ENCODE data around the gene BET1L.
"Not testable (repeated sequence)": the region's sequence is repeated elsewhere in the genome, so short reads cannot be mapped to it uniquely, and the experiment has no call there.

BET1L gene

DNA sequence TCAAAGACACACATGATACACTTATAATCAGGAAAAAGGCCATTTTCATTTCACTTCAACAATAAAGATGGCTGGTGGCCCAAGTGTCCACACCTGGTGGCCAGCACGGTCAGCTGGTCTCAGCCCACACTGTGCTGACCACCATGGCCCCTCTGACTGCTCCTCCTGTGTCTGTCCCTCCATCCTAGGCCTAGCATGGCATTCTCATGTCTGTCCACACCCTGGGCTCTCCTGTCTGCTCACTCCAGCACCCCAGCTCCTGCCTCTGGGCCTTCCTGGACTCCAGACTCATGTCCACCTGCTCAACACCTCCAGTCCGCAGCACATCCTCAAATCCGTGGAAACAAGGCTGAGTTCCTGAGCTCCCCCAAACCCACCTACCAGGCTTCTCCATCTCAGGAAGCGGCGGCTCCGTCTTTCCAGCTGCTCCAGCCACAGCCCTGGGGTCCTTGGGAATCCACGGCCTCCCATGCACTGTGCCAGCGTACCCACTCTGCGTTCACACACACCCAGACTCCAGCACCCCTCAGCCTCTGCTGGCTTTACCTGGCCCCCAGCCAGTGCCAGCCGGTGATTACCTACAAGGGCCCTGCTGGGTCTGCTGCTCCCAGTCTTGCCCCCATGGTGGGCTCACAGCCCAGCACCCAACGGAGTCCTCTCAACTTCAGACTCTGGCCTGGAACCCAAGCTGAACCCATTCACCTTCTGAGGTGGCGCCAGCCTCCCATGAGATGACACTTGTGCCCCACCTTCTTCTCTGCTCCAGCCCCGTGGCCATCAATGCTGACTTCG, 15.0 kb upstream of the BET1L start:
- DNase-seq (ENCODE audit: insufficient read length, low spot score) (no peak), FAIRE-seq (no peak)

DNA sequence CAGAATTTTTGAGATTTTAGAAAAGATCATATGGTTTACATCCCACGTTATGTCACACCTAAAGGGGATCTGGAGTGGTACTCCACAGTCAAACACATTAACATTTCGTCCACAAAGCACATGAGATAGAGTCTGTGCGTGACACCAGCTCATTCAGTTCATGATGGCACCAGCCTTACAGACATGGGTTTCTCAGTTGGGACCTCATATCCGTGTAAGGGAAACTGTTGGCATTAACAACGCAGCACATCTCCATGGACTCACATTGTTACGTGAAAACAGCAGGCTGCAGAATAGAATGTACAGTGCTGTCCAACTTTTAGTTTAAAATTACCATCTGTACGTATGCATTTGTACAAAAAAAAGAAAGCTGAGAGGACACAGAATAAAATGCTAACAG, 14.3 kb upstream of the BET1L start:
- no peak for DNase-seq (ENCODE audit: insufficient read length, low spot score)
- no peak for TF ChIP-seq POLR2A (IDR thresholded peaks at IDR 0.05; ENCODE audit: low read depth, low read length)
- no peak for FAIRE-seq

More for the DNA sequence above, 15.0 kb upstream of the BET1L start:
- TF ChIP-seq POLR2A (IDR thresholded peaks at IDR 0.05; ENCODE audit: low read depth, low read length) = no peak

DNA sequence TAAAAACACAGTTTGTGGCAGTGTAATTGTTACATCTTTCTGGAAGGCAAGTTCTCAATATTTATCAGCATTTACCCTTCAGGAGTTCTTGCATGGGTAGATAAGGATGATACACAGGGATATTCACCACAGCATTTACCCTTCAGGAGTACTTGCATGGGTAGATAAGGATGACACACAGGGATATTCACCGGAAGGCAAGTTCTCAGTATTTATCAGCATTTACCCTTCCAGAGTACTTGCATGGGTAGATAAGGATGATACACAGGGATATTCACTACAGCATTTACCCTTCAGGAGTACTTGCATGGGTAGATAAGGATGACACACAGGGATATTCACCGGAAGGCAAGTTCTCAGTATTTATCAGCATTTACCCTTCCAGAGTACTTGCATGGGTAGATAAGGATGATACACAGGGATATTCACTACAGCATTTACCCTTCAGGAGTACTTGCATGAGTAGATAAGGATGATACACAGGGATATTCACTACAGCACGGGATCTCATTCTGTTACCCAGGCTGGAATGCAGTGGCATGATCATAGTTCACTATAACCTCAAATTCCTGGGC, 13.5 kb upstream of the BET1L start:
- not testable (repeated sequence) for DNase-seq (ENCODE audit: insufficient read length, low spot score); FAIRE-seq

DNA sequence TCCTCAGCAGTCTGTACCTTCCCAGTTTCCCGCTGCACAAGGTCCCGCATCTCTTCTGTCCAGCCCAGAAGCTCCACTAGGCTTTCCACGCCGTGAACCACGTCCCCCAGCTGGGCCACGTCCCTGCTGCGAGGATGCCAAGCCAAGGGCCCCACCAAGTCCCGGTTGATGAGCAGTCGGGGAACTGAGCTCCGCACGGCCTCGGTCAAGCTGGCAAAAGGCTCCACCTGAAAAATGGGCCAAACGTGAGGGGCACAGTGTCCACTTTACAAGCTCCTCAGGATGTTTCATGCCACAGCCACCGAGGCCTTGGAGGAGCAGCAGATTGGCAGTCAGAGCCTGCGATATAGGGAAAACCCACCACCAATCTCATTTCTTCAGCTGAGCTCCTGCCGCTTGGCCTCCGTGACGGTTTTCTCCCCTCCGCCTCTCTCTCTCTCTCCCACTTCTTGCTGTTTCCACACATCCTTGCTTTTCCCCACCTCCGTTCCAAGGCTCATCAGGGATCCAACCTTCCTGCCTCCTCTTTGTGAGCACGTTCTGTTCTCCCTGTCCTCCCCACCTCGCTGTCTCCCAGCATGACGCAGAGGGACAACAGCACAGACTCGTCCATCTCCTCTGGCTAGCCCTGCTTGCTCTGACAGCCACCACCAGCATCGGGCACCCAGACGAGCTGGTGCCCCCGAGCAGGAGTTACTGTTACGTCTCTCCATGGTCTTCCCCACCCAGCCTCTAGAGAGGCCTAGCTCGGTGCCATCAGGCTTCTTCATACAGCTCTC, 11.8 kb upstream of the BET1L start:
- no peak for FAIRE-seq
- DNase-seq (ENCODE audit: insufficient read length, low spot score) = no peak
- no peak for TF ChIP-seq POLR2A (IDR thresholded peaks at IDR 0.05; ENCODE audit: low read depth, low read length)

DNA sequence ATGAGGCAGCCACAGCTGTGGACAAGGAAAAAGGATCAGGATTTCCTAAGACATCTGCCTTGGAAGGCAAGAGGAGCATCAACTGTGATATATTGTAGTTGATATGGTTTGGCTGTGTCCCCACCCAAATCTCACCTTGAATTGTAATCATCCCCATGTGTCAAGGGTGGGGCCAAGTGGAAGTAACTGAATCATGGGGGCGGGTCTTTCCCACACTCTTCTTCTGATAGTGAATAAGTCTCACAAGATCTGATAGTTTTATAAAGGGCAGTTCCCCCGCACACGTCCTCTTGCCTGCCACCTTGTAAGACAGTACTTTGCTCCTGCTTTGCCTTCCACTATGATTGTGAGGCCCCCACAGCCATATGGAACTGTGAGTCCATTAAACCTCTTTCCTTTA, 10.5 kb upstream of the BET1L start:
- no peak for FAIRE-seq
- DNase-seq (ENCODE audit: insufficient read length, low spot score) = no peak
- TF ChIP-seq POLR2A (IDR thresholded peaks at IDR 0.05; ENCODE audit: low read depth, low read length) = no peak

DNA sequence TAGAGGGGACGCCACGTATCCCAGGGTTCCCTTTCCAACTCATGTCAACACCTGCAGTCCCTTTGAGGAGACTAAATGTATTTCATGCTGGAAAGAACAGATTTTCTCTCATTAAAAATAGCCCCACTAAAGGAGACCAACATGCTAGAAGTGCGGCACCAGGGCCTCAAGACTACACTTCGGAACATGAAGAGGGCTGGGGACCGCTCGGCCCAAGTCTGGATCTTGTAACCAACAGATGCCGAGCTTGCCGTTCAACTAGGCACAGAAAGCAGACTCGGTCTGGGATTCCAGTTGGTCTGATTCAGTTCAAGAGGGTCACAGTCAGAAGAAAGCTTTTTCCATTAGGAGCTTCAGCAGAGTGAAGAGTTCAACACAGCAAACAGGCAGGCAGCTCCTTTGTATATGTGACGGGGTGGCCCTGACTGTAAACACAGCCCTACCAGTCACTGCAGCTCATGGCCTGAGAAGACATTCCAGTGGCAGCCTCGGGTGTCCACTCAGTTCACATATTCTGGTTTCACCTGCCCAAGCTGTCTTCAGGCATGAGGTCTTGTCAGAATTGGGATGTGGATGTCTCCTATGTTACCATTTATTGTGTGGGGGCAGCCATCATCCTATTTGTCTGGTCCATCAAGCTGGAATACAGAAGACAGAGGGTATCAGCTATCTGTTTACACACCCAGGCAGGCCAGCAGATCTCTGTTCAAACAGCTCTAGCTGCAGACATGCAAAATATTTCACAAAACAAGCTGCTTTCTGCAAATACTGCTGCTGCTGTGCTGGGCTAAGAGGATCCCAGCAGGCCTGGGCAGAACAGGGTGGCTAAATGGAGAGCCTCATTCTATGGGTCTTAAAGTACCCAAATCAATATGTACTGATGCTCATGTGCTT, 9.1 kb upstream of the BET1L start:
- FAIRE-seq (no peak), DNase-seq (ENCODE audit: insufficient read length, low spot score) (no peak)
- no peak for TF ChIP-seq POLR2A (IDR thresholded peaks at IDR 0.05; ENCODE audit: low read depth, low read length)

DNA sequence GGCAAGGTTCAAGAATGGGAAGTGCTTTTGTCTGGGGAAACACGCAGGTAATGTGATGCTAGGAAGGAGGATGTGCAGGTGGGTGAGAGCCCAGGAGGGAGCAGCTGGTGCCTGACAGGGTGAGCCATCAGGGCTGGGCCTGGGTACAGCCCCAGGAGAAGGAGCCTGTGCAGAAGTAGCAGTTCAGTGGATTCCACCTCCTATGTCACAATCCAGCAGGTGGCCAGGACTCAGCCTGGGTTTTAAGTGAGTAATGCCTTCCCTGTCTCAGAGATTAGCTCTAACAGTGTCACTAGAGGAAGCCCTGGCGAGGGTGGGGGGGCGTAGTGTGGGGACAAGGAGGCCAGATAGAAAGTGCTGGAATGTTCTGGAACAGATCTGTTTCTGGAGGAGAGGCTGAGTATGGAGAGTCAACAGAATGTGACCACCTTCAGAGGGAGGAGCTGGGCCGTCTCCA, 8.4 kb upstream of the BET1L start:
- TF ChIP-seq POLR2A (IDR thresholded peaks at IDR 0.05; ENCODE audit: low read depth, low read length) = no peak
- no peak for FAIRE-seq
- DNase-seq (ENCODE audit: insufficient read length, low spot score) = no peak

DNA sequence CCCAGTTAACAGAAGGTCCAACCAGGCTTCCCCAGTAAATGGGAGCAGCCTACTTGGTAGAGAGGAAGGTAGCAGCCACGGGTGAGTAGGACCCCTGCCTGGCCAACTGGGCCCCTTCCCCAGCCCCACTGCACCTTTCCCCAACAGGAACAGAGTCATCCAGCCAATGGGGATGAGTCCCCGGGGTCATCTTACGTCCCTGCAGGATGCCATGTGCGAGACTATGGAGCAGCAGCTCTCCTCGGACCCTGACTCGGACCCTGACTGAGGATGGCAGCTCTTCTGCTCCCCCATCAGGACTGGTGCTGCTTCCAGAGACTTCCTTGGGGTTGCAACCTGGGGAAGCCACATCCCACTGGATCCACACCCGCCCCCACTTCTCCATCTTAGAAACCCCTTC, 6.9 kb upstream of the BET1L start:
- FAIRE-seq (no peak), DNase-seq (ENCODE audit: insufficient read length, low spot score) (no peak)
- no peak for TF ChIP-seq POLR2A (IDR thresholded peaks at IDR 0.05; ENCODE audit: low read depth, low read length)

DNA sequence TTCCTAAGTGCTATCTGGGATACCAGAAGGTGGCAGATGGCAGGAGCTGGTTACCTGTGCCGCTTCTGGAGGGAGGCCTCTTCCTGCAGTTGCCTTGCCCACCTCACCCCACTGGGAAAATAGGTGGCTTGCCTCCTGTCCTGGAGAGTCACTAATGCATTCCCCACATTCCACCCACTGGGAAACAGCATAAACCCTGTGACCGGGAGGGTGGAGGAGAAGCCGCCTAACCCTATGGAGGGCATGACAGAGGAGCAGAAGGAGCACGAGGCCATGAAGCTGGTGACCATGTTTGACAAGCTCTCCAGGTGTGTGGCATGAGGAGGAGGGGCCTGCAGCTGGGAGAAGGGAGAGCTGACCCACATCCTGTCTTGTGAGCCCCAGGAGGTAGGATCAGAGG, 5.9 kb upstream of the BET1L start:
- FAIRE-seq = no peak
- no peak for TF ChIP-seq POLR2A (IDR thresholded peaks at IDR 0.05; ENCODE audit: low read depth, low read length)
- DNase-seq (ENCODE audit: insufficient read length, low spot score) = no peak

DNA sequence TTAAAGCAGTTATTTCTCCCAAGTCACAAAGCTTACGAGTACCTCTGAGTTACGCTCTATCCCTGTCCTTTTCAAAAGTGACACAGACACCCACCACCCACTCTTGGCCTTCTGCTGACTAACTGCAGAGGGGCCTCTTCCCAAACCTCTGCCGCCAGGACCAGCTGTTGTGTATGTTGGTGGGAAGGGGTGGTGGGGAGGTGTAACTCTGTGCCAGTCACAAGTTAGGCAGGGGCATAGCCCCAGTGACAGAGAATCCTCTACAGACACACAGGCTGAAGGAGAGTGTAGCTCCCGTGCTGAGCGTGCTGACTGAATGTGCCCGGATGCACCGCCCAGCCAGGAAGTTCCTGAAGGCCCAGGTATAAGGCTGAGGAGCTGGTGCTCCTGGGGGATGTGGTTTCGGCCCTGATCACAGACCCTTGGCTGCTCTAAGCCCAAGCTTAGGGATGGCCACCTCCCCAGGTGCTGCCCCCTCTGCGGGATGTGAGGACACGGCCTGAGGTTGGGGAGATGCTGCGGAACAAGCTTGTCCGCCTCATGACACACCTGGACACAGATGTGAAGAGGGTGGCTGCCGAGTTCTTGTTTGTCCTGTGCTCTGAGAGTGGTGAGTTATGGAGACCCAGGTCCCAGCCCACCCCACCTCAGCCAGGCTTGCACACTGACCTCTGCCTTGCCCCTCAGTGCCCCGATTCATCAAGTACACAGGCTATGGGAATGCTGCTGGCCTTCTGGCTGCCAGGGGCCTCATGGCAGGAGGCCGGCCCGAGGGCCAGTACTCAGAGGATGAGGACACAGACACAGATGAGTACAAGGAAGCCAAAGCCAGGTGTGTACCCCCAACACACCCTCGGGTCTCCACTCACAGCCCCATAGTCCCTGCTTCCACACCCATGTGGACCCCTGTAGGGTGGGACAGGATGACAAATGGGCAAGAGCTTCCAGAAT, 5.2 kb upstream of the BET1L start:
- no peak for TF ChIP-seq POLR2A (IDR thresholded peaks at IDR 0.05; ENCODE audit: low read depth, low read length)
- no peak for DNase-seq (ENCODE audit: insufficient read length, low spot score)
- no peak for FAIRE-seq

DNA sequence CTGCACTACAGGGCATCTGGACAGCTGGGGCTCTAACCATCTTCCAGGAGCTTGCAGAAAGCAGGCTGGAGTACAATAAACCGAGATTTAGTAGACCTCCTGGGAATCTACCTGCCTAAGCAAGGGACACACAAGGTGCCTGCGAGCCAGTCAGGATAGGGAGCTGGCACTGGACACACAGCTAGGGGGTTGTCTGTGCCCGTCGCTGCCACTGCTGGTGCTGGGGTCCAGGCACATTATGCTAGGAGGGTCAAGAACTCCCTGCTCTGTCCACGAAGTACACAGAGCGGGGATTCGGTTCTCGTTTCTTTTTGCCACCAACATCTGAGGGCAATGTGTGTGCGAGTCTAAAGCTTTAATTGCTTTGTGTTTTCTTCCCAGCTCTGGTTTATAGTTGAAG, 4.5 kb upstream of the BET1L start:
- DNase-seq (ENCODE audit: insufficient read length, low spot score) (no peak), FAIRE-seq (no peak)
- no peak for TF ChIP-seq POLR2A (IDR thresholded peaks at IDR 0.05; ENCODE audit: low read depth, low read length)

DNA sequence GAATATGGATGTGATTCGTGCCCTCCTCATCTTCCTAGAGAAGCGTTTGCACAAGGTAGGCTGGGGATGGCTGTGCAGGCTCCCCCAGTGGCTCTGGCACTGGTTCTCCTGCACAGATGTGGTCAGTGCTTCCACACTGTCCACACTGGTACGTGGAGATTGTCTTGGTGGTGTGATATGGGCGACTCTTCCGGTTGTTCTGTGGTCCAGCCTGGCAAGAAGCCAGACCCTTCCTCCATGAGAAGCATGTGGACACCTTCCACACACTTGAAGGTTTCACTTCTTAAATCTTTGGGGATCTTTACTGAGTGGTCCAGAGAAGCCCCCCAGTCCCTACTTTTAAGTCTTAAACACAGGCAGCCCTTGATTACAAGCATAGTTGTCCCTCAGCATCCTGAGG, 4.1 kb upstream of the BET1L start:
- no peak for DNase-seq (ENCODE audit: insufficient read length, low spot score)
- FAIRE-seq = no peak
- no peak for TF ChIP-seq POLR2A (IDR thresholded peaks at IDR 0.05; ENCODE audit: low read depth, low read length)

DNA sequence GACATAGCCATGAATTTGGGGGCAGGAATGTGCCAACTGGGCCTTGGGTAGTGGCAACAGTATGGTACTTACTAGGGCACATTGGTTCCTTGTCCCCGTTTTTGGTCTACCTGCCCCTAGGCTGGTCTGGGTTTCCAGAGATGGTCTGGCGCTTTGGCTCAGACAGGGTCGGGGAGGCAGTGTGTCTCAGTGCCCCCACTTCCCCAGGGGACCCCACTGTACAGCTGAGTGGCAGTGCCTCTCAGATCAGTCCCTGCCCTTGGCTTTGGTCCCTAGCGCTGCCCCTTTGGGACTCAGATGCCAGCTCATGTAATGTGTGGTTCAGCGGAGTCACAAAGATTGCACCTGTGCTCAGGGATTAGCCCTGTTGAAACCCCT, 3.6 kb upstream of the BET1L start:
- FAIRE-seq (no peak), DNase-seq (ENCODE audit: insufficient read length, low spot score) (no peak)
- TF ChIP-seq POLR2A (IDR thresholded peaks at IDR 0.05; ENCODE audit: low read depth, low read length) = no peak

All from H54 (cell line).